A673 (cell line): Measurements from ENCODE around the gene PXT1.

Experiments used
- EZH2 ChIP-seq: fragments of 200-600 bp; sonication (generic); IDR thresholded peaks from 2 replicates; pipeline ENCODE4 v1.6.1; 2017; ENCODE audit warnings: borderline replicate concordance, low read depth, mild to moderate bottlenecking, mixed read lengths, antibody characterized with exemption, low read length; ENCODE audit not compliant: poor library complexity, severe bottlenecking
- TF ChIP-seq, protein P1 (sequence below): fragments of 300-800, 200-600 bp; sonication (generic); conservative IDR thresholded peaks from 2 replicates; pipeline ENCODE4 v1.5.1; 2017; ENCODE audit warnings: low read depth, mild to moderate bottlenecking, antibody characterized with exemption, low read length, moderate library complexity, mixed read lengths

DNA sequence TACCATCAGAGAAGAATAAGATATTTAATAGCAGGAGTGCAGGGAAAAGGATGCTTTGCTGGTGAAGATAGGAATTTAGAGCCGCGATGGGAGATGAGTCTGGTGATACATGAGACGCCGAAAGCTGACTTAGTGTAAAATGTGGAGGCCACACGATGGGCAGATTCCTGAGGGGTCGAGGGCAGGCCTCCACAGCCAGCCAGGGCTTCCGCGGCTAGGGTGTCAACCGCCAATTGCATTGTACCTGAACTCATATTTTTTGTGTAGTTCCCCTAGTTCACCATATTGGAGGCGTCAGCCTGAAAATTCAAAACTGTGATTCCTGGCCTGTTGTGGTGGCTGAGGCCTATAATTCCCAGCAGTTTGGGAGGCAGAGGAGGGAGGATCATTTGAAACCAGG lies 63.7 kb downstream of the PXT1 start:
- TF ChIP-seq, protein P1, sequence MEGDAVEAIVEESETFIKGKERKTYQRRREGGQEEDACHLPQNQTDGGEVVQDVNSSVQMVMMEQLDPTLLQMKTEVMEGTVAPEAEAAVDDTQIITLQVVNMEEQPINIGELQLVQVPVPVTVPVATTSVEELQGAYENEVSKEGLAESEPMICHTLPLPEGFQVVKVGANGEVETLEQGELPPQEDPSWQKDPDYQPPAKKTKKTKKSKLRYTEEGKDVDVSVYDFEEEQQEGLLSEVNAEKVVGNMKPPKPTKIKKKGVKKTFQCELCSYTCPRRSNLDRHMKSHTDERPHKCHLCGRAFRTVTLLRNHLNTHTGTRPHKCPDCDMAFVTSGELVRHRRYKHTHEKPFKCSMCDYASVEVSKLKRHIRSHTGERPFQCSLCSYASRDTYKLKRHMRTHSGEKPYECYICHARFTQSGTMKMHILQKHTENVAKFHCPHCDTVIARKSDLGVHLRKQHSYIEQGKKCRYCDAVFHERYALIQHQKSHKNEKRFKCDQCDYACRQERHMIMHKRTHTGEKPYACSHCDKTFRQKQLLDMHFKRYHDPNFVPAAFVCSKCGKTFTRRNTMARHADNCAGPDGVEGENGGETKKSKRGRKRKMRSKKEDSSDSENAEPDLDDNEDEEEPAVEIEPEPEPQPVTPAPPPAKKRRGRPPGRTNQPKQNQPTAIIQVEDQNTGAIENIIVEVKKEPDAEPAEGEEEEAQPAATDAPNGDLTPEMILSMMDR = no peak
- no peak for TF ChIP-seq EZH2
